GM21529 (cell line): ENCODE results near the gene RAD23A.
"Not testable (repeated sequence)": the region's sequence is repeated elsewhere in the genome, so short reads cannot be mapped to it uniquely, and the experiment has no call there.

ENCODE experiments used
- ATAC-seq: cut with Tn5 transposase; IDR thresholded peaks from one replicate; pipeline ENCODE4 v1.9.1; 2021; ENCODE audit not compliant: unreplicated experiment

RAD23A gene

GRCh38 chr19:12954612-12954962 is 8.9 kb downstream of the RAD23A start:
- ATAC-seq = no peak

- ATAC-seq = not testable (repeated sequence)
Observed at GRCh38 chr19:12955575-12955974, 9.9 kb downstream of the RAD23A start.

GRCh38 chr19:12955996-12956395 is 10.3 kb downstream of the RAD23A start:
- no peak for ATAC-seq

GRCh38 chr19:12956446-12957388 is 11.1 kb downstream of the RAD23A start, which contains the start of gene GADD45GIP1:
Gene GADD45GIP1 (minus strand): TSS chr19:12957223. CDS start chr19:12957212, 11 bp downstream.
- peak; percentile 65 for ATAC-seq

- not testable (repeated sequence) for ATAC-seq
Observed at GRCh38 chr19:12957389-12957952, 11.8 kb downstream of the RAD23A start.

- ATAC-seq = no peak
Observed at GRCh38 chr19:12959481-12959880, 13.8 kb downstream of the RAD23A start.

GRCh38 chr19:12965017-12965811 is 19.6 kb downstream of the RAD23A start:
- ATAC-seq = no peak

- no peak for ATAC-seq
Observed at GRCh38 chr19:12965812-12966135, 20.1 kb downstream of the RAD23A start.

GRCh38 chr19:12967907-12968306 is 22.2 kb downstream of the RAD23A start:
- ATAC-seq = no peak

GRCh38 chr19:12969292-12969988 is 23.8 kb downstream of the RAD23A start, which contains the start of gene DAND5:
Gene DAND5 (plus strand): TSS chr19:12969576. CDS start chr19:12969661, 85 bp downstream.
- no peak for ATAC-seq

GRCh38 chr19:12970070-12970820 is 24.6 kb downstream of the RAD23A start:
- no peak for ATAC-seq

- ATAC-seq = no peak
Observed at GRCh38 chr19:12973236-12973635, 27.6 kb downstream of the RAD23A start.

- ATAC-seq = no peak
Observed at GRCh38 chr19:12974301-12975220, 28.9 kb downstream of the RAD23A start.

- no peak for ATAC-seq
Observed at GRCh38 chr19:12975221-12975741, 29.6 kb downstream of the RAD23A start.

- not testable (repeated sequence) for ATAC-seq
Observed at GRCh38 chr19:12976109-12976508, 30.4 kb downstream of the RAD23A start.

GRCh38 chr19:12979974-12980373 is 34.3 kb downstream of the RAD23A start:
- ATAC-seq = no peak

GRCh38 chr19:12982648-12983047 is 37.0 kb downstream of the RAD23A start:
- no peak for ATAC-seq

- no peak for ATAC-seq
Observed at GRCh38 chr19:12983091-12983490, 37.4 kb downstream of the RAD23A start.
